NCI-H345 treated with DMSO at 0.1 percent for 48 hours (cell line): Measurements from ENCODE around the gene TXNRD2.

ENCODE experiments used
- DNase-seq: peaks from one replicate; lab custom pipeline; 2025; ENCODE audit not compliant: unreplicated experiment; lab: John Stamatoyannopoulos, UW

The TXNRD2 gene

GRCh38 chr22:19877626-19878339 lies 63.8 kb downstream of the TXNRD2 start:
- DNase-seq = no peak

- no peak for DNase-seq
These were observed 64.5 kb downstream of the TXNRD2 start for GRCh38 chr22:19876941-19877625.

DNA sequence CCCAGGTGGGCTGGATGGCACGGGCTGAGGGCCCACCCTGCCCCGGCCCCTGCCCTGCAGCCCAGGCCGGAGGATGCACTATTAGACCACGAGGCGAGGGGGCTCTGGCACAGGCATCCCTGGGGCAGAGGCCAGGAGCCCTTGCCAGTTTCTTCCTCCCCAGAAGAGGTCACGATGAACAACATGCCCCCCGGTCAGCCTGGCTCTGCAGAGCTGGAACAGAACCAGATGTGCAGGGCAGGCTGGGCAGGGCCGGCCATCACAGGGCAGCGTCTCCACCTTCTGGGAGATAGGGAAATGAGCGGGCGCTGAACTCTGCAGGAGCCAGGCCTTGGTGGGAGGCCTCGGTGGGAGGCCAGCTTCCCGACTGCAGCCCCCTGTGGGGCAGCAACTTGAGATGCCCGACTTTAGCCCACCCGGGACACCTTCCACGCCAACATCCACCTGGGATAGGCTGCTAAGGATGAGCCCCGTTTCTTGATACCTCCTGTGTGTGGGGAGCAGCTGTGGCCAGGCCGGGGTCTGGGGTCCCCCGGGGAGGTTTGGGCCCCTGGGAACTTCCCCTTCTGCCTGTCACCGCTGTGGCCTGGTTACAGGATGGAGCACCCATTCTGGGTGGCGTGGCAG lies 65.2 kb downstream of the TXNRD2 start:
- no peak for DNase-seq

DNA sequence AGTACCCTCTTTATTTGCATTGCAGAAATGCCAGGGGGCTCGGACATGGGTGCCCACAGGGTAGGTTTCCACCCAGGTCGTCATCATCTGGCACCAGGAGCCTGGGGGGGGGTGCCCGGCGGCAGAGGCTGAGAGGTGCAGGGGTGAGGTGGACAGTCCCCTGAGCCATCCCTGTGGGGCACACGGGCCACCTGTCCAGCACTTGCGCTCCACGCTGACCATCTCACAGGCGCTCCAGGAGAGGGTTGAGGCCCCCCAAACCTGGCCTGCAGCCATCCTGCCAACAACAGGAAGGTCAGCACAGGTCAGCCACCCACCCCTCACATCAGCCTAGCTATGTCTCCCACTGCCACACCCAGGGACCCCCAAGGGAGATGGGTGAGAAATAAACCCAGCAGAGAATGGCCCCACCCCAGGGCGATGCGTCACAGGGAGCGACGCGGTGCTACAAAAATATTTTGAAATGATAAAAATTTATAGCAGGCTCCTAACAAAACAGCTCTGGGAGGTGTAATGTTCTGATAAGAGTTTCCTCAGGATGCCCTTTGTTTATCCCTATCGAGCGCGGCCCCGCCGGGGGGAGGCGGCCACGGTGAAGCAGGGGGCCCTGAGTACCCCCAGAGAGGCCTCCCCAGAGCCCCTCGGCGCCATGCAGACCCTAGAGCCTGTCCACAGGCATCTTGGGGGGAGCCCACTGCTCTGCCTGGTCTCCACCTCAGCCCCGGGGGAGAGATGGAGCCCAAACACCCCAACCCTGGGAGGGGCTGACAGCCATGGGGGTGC lies 65.9 kb downstream of the TXNRD2 start:
- DNase-seq = no peak

GRCh38 chr22:19875061-19875530 lies 66.5 kb downstream of the TXNRD2 start:
- no peak for DNase-seq

DNA sequence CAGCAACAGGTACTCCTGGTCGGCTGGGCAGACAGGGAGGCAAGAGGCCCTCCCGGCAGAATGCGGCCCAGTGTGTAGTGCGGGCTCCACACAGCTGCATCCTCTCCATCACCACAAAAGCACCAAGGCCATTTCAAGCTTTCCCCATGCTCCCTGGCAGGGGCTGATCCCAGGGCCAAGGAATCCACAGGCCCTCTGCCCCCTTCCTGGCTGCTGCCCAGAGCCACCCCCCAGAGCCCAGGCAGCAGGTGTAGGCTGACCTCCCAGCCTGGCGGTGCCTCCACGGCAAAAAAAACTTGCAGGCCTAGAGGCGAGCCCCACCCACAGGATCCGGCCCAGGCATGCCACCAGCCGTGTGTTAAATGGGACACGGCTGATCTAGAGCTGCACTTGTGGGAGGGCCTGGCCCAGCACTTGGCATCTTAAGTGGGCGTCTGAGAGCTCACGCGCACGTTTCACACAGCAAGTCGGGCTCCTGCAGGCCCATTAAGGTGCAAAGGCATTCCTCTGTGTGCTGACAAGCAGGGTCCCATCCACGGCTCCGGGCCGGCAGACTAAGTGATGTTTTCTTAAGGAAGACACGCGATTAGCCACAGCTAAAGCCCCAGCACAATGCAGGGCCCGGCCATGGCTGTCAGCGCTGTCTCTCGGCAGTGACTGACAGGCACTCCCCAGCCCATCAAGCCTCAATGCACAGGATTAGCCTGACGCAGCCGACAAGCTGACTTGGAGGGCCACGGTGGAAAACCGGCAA lies 67.1 kb downstream of the TXNRD2 start:
- peak; percentile 13 for DNase-seq

DNA sequence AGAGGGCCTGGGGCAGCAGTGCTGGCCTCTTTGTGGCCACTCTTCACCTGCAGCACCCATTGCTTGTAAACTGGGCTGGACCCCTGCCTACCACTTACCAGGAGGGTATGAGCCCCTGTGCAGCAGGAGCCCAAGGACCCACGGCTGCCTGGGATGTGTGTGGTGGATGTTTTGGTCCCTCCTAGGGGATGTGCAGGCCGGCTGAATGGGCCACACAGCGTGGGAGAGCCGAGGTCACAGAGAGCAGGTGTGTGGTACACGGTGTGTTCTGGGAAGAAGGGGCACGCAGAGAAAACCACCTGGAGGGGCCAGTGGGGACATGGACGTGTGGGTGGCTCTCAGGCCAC lies 67.7 kb downstream of the TXNRD2 start:
- no peak for DNase-seq

- DNase-seq = no peak
These were observed 68.3 kb downstream of the TXNRD2 start for GRCh38 chr22:19873138-19873959.

DNA sequence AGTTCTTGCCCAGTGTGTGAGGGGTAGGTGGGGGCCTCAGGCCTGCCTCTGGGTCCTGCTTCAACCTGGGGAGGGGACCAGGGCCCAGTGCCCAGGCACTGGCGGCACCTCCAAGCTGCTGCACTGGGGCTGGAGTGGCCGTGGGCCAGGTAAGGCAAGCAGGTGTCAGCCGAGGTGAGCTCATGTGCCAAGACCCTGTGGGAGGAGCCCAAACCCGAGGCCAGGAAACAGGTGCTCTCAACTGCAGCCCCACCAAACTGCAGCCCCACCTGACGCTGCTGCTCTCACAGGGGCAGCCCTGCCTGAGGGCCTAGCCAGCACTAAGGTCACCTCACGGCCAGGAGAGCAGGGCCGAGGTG lies 68.9 kb downstream of the TXNRD2 start:
- DNase-seq = no peak

- DNase-seq = no peak
These were observed 69.5 kb downstream of the TXNRD2 start for GRCh38 chr22:19871845-19872778.

DNA sequence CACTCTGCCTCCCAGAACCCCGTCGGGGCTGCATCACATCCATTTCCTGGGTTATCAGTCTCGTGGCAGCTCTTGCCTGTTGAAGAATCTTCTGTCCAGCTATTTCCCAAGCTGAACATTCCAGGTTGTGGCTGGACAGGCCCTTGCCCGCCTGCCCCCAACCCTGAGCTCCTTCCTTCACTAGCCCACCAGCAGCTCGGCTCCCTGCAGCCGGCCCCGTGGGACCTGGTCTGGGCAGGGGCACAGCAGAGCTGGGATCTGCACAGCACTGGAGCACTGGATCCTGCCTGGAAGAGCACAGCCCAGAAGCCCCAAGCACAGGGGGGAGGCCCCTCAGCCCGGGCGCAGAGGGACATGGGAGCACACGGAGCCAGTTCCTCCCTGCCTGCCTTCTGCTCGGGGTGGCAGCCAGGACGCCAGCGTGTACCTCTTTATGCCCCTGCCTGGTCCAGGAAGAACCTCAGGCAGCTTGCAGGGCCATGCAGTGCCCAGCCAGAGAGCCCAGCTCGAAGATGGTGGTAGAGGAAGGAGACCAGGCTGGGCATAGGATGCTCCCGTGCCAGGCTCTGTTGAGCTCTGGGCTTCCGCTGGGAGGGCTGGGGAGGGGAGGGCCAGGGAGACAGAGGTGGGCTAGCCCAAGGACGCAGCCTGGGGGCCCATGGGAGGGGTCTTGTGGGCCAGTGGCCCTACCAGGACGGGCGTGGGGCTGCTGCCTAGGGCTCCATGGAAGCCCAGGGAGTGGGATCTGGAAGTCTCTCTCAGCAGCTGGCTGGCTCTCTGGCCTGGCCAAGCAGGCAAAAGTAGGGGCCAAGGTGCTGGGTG lies 70.4 kb downstream of the TXNRD2 start:
- DNase-seq = no peak

GRCh38 chr22:19870153-19871022 lies 71.2 kb downstream of the TXNRD2 start:
- DNase-seq = no peak

GRCh38 chr22:19869497-19870152 lies 72.0 kb downstream of the TXNRD2 start:
- no peak for DNase-seq

DNA sequence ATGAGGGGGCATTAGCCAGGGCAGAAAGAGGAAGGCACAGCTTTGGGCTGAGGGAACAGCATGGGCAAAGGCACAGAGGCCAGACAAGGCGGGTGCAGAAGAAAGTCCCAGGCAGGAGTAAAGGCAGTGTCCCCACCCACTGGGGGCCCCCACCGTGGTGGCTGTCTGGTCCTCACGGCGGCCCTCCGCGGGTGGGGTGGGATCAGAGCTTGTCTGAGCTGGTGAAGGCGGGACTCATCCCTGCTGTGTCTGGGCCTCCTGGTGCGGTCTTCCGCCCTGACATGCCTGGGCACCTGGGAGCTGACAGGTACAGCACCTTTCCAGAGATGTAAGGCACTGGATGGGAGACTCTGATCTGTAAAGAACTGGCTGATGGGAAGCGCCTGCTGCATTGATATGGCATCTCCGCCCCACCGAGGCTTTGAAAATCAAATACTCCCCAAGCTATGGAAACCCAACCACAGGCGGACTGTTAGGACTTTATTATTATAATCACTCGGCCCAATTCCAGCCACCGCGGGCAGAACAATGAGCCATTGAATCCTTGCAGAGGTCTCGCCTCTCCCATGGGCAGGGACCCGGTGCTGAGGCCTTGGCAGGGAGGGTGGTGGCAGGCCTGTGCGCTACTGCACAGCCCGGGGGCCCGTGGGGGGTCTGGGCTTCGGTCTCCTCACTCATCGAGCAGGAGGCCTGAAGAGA lies 72.7 kb downstream of the TXNRD2 start:
- DNase-seq = peak; percentile 25

DNA sequence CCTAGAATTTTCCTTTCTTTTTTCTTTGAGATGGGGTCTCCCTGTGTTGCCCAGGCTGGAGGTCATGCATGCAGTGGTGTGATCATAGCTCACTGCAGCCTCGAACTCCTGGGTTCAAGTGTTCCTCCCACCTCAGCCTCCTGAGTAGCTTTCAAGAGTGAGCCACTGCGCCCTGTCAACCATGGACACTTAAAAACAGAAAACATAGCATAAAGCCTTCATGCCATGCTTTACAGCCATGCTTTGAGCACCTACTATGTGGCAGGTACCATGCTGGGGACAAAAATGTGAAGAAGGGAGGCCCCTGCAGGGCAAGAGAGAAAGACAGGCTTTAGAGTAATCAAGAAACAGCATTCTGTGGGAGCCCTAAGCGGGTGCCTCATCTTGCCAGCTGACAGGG lies 73.3 kb downstream of the TXNRD2 start:
- DNase-seq = no peak

DNA sequence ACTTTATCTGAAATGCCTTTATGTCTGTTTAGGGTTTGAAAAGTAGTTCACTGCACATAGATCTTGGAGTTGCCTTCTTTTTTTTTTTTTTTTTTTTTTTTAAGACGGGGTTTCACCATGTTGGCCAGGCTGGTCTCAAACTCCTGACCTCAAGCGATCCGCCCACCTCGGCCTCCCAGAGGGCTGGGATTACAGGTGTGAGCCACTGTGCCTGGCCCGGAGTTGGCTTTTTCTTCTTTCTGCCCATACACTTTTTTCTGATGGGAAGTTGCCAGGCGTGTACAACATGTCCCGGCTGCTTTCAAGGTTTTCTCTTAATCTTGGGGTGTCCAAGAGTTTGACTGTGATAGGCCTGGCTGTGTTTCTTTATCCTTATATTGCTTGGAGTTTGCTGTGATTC lies 74.0 kb downstream of the TXNRD2 start:
- no peak for DNase-seq
